Stomach (tissue), 9 donors: ENCODE measurements around the gene BORCS5. TPM values are rescaled to one million over a fixed set of nuclear protein-coding genes. Genes with fewer than 3 reads are reported as not detected.

Experiments
- DNase-seq, 2 donors: peaks; one replicate each; pipeline versions ENCODE4 v3.0.0 to v3.0.0-alpha.2; 2013 to 2019
- H3K27ac ChIP-seq, 5 donors: fragments of 200-600 bp in 4 of 5; sonication (generic) in 4 of 5; one replicate each; pipeline ENCODE4 v1.5.1; 2013 to 2019; ENCODE audit warnings: mild to moderate bottlenecking in 1 of 5, moderate library complexity in 1 of 5
- H3K27me3 ChIP-seq, 3 donors: fragments of 200-600 bp; sonication (generic); one replicate each; pipeline ENCODE4 v1.5.1; 2017 to 2019; ENCODE audit warnings: mixed run types in 1 of 3
- H3K36me3 ChIP-seq, 4 donors: fragments of 200-600 bp; sonication (generic); 1 replicate in 3 of 4; 2 replicates in 1 of 4; pipeline ENCODE4 v1.5.1; 2016 to 2019
- H3K4me1 ChIP-seq, 4 donors: fragments of 200-600 bp; sonication (generic); one replicate each; pipeline ENCODE4 v1.5.1; 2016 to 2019
- H3K4me3 ChIP-seq, 4 donors: fragments of 200-600 bp; sonication (generic) in 3 of 4; one replicate each; pipeline ENCODE4 v1.5.1; 2016 to 2019; ENCODE audit warnings: mild to moderate bottlenecking in 1 of 4
- H3K9me3 ChIP-seq, 4 donors: fragments of 200-600 bp; sonication (generic); one replicate each; pipeline ENCODE4 v1.5.1; 2016 to 2019
- EP300 ChIP-seq: sonication (generic); formaldehyde crosslinking; IDR thresholded peaks from one replicate; pipeline ENCODE4 v1.6.1; 2017; ENCODE audit warnings: antibody characterized with exemption
- POLR2A ChIP-seq, 4 donors: fragments of 450-650 bp; IDR thresholded peaks; one replicate each; pipeline ENCODE4 v1.6.1; 2016; ENCODE audit warnings: antibody characterized with exemption in 4 of 4, control low read depth in 2 of 4, mild to moderate bottlenecking in 1 of 4, moderate library complexity in 1 of 4
- POLR2AphosphoS5 ChIP-seq, 3 donors: sonication (generic); formaldehyde crosslinking; IDR thresholded peaks; one replicate each; pipeline ENCODE4 v1.6.1; 2016; ENCODE audit warnings: antibody characterized with exemption in 3 of 3
- WGBS, 5 donors: extraction: QIAGEN DNeasy Blood & Tissue Kit in 3 of 5; methylation state at CpG; one replicate each; pipeline versions ENCODE4 v1.1.5 to v1.1.7; 2013 to 2018; 5-methylcytosine and 5-hydroxymethylcytosine counted together
- intact Hi-C: fragments of 100-400 bp; cut with DNase I; formaldehyde crosslinking; loops from one replicate; pipeline ENCODE4 v1.15.1; 2023; ENCODE audit warnings: low total_unique reads
- polyA plus RNA-seq, 3 donors: library from polyadenylated mRNA; stranded (reverse); fragments of 200-250 nt; gene quantifications; one replicate each; pipeline ENCODE4 v1.2.3, GENCODE V29; 2013
- total RNA-seq, 5 donors: library from RNA; depleted of rRNA; stranded (reverse); fragments of >200 nt; gene quantifications; one replicate each; pipeline versions ENCODE4 v1.1.0 to v1.2.3, GENCODE V29; 2014 to 2016
- TF ChIP-seq, protein P1 (sequence below), 7 experiments: fragments of 450-650 bp in 4 of 7; fragments of 200-600 bp in 3 of 7; sonication (generic) in 3 of 7; IDR thresholded peaks; one replicate each; pipeline ENCODE4 v1.5.1; 2016 to 2019; ENCODE audit warnings: antibody characterized with exemption in 7 of 7, control low read depth in 2 of 7, mild to moderate bottlenecking in 1 of 7
- donor health status: healthy with polysubstance abuse.
- donor health status: Bipolar disorder and iron deficiency.
- donor health status: healthy.

Gene BORCS5
- total and polyA plus RNA-seq, 8 donors, result 1.3 to 49.0 (median 7.5) TPM

DNA sequence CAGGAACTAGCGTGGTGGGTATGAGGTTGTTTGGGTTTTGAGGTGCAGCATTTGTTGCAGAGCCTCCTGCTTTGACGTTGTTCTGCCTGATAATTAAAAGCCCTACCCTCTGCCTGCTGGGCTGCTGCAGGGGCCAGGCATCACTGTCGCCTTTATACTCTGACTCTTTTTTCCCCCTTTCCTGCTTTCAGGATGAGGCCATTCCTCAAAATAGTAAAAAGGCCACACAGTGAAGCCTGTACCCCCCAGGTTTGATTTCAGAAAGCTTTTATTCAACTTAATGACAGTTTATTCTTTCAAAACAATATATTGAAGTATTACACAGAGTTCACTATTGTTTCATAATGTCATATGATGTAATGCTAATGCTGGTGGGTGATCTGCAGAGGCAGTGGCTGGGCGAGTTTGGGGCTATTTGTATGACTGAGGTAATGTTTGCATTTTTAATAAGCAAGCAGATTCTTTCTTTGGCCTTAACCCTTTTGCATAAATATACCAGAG lies 9.1 kb downstream of the BORCS5 start:
- intact Hi-C loops, result no loop called here
- no peak for TF ChIP-seq EP300
- TF ChIP-seq POLR2A (IDR thresholded peaks at IDR 0.05), result no peak
- no peak for TF ChIP-seq POLR2AphosphoS5 (IDR thresholded peaks at IDR 0.05)
- TF ChIP-seq, protein P1, sequence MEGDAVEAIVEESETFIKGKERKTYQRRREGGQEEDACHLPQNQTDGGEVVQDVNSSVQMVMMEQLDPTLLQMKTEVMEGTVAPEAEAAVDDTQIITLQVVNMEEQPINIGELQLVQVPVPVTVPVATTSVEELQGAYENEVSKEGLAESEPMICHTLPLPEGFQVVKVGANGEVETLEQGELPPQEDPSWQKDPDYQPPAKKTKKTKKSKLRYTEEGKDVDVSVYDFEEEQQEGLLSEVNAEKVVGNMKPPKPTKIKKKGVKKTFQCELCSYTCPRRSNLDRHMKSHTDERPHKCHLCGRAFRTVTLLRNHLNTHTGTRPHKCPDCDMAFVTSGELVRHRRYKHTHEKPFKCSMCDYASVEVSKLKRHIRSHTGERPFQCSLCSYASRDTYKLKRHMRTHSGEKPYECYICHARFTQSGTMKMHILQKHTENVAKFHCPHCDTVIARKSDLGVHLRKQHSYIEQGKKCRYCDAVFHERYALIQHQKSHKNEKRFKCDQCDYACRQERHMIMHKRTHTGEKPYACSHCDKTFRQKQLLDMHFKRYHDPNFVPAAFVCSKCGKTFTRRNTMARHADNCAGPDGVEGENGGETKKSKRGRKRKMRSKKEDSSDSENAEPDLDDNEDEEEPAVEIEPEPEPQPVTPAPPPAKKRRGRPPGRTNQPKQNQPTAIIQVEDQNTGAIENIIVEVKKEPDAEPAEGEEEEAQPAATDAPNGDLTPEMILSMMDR (IDR thresholded peaks at IDR 0.05), result no peak
- peak in 1 of 2 donors; percentile 35 for DNase-seq
- peaks cover 0 to 32% (median 8%) of the 10 kb centered on the region in 4 donors for H3K4me1 ChIP-seq
- no peak overlapping the region for H3K4me3 ChIP-seq
- H3K27ac ChIP-seq, result peak overlapping the region in 2 of 5 donors; percentile 32 to 43
- no peaks in the 10 kb centered on the region for H3K9me3 ChIP-seq
- H3K27me3 ChIP-seq, result no peaks in the 10 kb centered on the region
- H3K36me3 ChIP-seq, result peaks cover 3 to 28% (median 16%) of the 10 kb centered on the region in 4 donors
- 32 to 53% (median 47%) methylated on average over 4 of the region's 4 CpGs for WGBS, 5 donors

DNA sequence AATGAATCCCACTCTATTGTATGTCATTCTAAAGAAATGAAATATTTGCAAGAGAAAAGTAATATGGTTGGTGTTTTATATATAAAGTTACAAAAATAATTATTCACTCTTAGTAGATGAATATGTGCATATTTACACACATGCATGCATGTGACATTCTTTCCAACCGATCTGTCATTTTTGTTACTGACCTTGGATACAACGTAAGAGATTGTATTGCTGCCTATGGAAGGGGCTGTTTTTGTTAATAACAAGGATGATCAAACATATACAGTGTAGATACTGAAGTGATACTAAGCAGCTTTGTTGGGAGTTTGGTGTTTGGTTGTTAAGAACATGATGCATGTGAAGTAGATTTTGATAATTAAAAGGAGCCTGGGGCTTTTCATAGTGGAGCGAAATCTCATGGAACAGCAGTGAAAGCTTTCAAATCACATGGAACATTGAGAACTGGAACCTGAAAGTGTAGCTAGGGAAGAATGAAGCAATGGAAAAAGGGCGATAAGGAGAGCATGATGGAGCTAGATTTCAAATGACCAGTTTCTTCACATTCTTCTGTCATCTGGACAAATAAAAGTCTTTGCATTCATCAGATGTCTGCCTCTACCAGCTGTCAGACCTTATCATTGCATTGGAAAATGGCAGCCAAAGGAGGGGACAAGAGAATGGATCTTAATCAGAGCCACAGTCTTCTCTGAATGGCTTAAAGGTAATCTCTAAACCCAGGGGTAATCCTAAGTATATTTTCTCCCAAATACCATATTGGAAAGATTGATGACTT lies 10.0 kb downstream of the BORCS5 start:
- WGBS, 5 donors, result 82 to 96% (median 88%) methylated on average over 4 of the region's 4 CpGs
- Histone ChIP-seq H3K4me3 (no peak overlapping the region), H3K27me3 (no peaks in the 10 kb centered on the region), H3K9me3 (no peaks in the 10 kb centered on the region), H3K36me3 (peaks cover 3 to 22% (median 16%) of the 10 kb centered on the region in 4 donors), H3K4me1 (peaks cover 0 to 28% (median 7%) of the 10 kb centered on the region in 4 donors), H3K27ac (no peak overlapping the region)
- intact Hi-C loops, result no loop called here
- TF ChIP-seq POLR2AphosphoS5 (IDR thresholded peaks at IDR 0.05) (no peak), EP300 (no peak), POLR2A (IDR thresholded peaks at IDR 0.05) (no peak)
- TF ChIP-seq, protein P1 (IDR thresholded peaks at IDR 0.05), result no peak
- no peak for DNase-seq

DNA sequence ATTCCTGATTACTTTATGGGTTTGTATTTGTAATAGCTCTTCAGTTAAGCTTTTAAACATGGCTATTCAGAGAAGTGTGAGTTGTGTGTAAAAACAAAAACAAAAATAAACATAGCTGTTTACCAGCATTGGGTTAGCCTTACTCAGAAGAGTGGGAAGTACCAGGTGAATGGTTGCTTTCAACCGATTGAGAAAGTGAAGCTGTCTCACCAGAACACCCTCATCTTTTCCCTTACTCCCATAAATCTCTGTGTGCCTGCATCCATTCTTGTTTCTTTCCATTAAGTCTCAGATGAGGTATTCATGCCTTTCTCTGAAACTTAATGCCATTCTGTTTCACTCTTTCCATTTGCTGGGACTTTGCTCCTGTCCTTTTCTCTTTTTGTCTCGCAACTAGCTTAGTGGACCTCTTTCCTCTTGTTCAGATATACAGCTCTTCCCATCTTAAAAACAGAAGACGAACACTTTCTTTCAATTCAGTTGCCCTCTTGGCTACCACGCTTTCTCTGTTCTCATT lies 10.7 kb downstream of the BORCS5 start:
- H3K4me1 ChIP-seq, result peaks cover 0 to 28% (median 7%) of the 10 kb centered on the region in 4 donors
- H3K4me3 ChIP-seq, result no peak overlapping the region
- peaks cover 3 to 22% (median 21%) of the 10 kb centered on the region in 4 donors for H3K36me3 ChIP-seq
- TF ChIP-seq POLR2AphosphoS5 (IDR thresholded peaks at IDR 0.05) (no peak), EP300 (no peak), POLR2A (IDR thresholded peaks at IDR 0.05) (no peak)
- TF ChIP-seq, protein P1 (IDR thresholded peaks at IDR 0.05), result no peak
- no peak for DNase-seq
- H3K27me3 ChIP-seq, result no peaks in the 10 kb centered on the region
- 91 to 97% (median 94%) methylated on average over 4 of the region's 4 CpGs for WGBS, 5 donors
- intact Hi-C loops, result no loop called here
- no peaks in the 10 kb centered on the region for H3K9me3 ChIP-seq
- H3K27ac ChIP-seq, result no peak overlapping the region

DNA sequence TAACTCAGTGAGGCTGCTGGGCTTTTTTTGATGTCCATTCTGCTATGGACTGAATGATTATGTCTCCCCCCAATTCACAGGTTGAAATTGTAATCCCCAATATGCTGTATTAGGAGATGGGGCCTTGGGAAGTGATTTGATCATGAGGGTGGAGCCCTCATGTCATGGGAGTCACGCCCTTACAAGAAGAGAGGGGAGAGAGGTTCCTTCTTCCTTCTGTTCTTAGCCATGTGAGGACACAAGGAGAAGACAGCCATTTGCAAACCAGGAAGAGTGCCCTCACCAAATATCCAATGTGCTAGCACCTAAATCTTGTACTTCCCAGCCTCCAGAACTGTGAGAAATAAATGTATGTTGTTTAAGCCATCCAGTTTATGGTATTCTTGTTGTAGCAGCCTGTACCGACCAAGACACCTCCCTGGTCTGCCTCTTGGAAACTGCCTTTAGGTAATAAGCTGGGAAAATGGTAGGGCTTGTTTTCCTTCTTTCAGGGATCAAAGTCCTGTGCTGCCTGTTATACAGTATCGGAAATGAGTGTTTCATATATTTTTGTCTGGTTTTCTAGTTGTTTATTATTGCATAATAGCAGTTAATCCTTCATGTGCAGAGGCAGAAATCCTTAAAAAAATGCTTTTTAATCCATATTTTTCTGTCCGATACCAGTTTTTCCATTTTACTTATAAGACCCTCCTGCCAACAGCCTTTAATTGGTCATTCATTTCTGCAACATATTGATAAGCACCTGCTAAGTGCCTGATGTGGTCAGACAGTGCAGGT lies 16.3 kb downstream of the BORCS5 start:
- H3K27ac ChIP-seq, result no peak overlapping the region

More for the DNA sequence above, 16.3 kb downstream of the BORCS5 start:
- WGBS, 5 donors, result 70 to 78% (median 74%) methylated on average over 4 of the region's 4 CpGs
- Histone ChIP-seq H3K27me3 (no peaks in the 10 kb centered on the region), H3K4me1 (peaks cover 0 to 12% (median 5%) of the 10 kb centered on the region in 4 donors), H3K9me3 (no peaks in the 10 kb centered on the region), H3K36me3 (peaks cover 4 to 21% (median 6%) of the 10 kb centered on the region in 4 donors), H3K4me3 (no peak overlapping the region)
- TF ChIP-seq POLR2A (IDR thresholded peaks at IDR 0.05), result no peak
- TF ChIP-seq, protein P1 (IDR thresholded peaks at IDR 0.05), result no peak
- TF ChIP-seq EP300, result no peak
- DNase-seq, result no peak
- intact Hi-C loops, result no loop called here
